Neural progenitor cell (in vitro differentiated cells): Measurements from ENCODE around the gene ANO4. TPM values are rescaled to one million over a fixed set of nuclear protein-coding genes. Genes with fewer than 3 reads are reported as not detected.

ENCODE experiments used
- DNase-seq: peaks from one replicate; pipeline ENCODE4 v3.0.0-alpha.2; 2016; ENCODE audit warnings: low spot score
- H2AFZ ChIP-seq: fragments of 200-600 bp; sonication (generic); replicated peaks from 2 replicates; pipeline ENCODE4 v1.6.1; 2016; ENCODE audit warnings: antibody characterized with exemption
- H3F3A ChIP-seq: fragments of 200-600 bp; sonication (generic); 2 replicates; pipeline ENCODE4 v1.6.1; 2016; ENCODE audit warnings: antibody characterized with exemption, low read depth
- H3K27ac ChIP-seq: fragments of 200-600 bp; sonication (generic); 2 replicates; pipeline ENCODE4 v1.5.1; 2016; ENCODE audit warnings: mild to moderate bottlenecking
- H3K27me3 ChIP-seq: fragments of 200-600 bp; sonication (generic); 2 replicates; pipeline ENCODE4 v1.6.1; 2016; ENCODE audit warnings: mild to moderate bottlenecking, moderate library complexity
- H3K36me3 ChIP-seq: fragments of 200-600 bp; sonication (generic); 2 replicates; pipeline ENCODE4 v1.5.1; 2016
- H3K4me1 ChIP-seq: fragments of 200-600 bp; sonication (generic); 2 replicates; pipeline ENCODE4 v1.6.1; 2016; ENCODE audit warnings: mixed run types
- H3K4me2 ChIP-seq: fragments of 200-600 bp; sonication (generic); 2 replicates; pipeline ENCODE4 v1.6.1; 2016
- H3K4me3 ChIP-seq: fragments of 200-600 bp; sonication (generic); 2 replicates; pipeline ENCODE4 v1.5.1; 2016
- H3K79me2 ChIP-seq: fragments of 200-600 bp; sonication (generic); 2 replicates; pipeline ENCODE4 v1.6.1; 2016; ENCODE audit warnings: low read depth
- H3K9ac ChIP-seq: fragments of 200-600 bp; sonication (generic); 2 replicates; pipeline ENCODE4 v1.6.1; 2016
- H3K9me3 ChIP-seq: fragments of 200-600 bp; sonication (generic); 2 replicates; pipeline ENCODE4 v1.5.1; 2016; ENCODE audit warnings: low read depth
- H4K20me1 ChIP-seq: fragments of 200-600 bp; sonication (generic); 2 replicates; pipeline ENCODE4 v1.6.1; 2016; ENCODE audit warnings: low read depth
- H3K27ac Mint-ChIP-seq: 3 replicates; pipeline ENCODE4 v1.8.0; 2021; ENCODE audit warnings: mixed read lengths
- H3K27me3 Mint-ChIP-seq: 2 replicates; pipeline ENCODE4 v1.8.0; 2022; ENCODE audit warnings: low read depth, mild to moderate bottlenecking, inconsistent platforms, moderate library complexity, mixed read lengths; ENCODE audit not compliant: insufficient read depth
- H3K36me3 Mint-ChIP-seq: 3 replicates; pipeline ENCODE4 v1.8.0; 2021; ENCODE audit warnings: mixed read lengths
- H3K4me1 Mint-ChIP-seq: 3 replicates; pipeline ENCODE4 v1.8.0; 2021; ENCODE audit warnings: mixed read lengths
- H3K4me3 Mint-ChIP-seq: 3 replicates; pipeline ENCODE4 v1.8.0; 2021; ENCODE audit warnings: mild to moderate bottlenecking, moderate library complexity, mixed read lengths
- H3K9me3 Mint-ChIP-seq: 3 replicates; pipeline ENCODE4 v1.8.0; 2020; ENCODE audit warnings: mixed read lengths
- EZH2 ChIP-seq: fragments of 200-600 bp; sonication (generic); IDR thresholded peaks from 2 replicates; pipeline ENCODE4 v1.6.1; 2017; ENCODE audit warnings: antibody characterized with exemption, mild to moderate bottlenecking, moderate library complexity
- EZH2phosphoT487 ChIP-seq: fragments of 200-600 bp; sonication (generic); IDR thresholded peaks from 2 replicates; pipeline ENCODE4 v1.6.1; 2017; ENCODE audit warnings: antibody characterized with exemption
- total RNA-seq: library from RNA; depleted of rRNA; stranded (reverse); fragments of >200 nt; gene quantifications from 2 replicates; pipeline ENCODE4 v1.2.3, GENCODE V29; 2015; ENCODE audit warnings: low replicate concordance
- TF ChIP-seq, protein P1 (sequence below): fragments of 200-600 bp; sonication (generic); IDR thresholded peaks from 2 replicates; pipeline ENCODE4 v1.5.1; 2017; ENCODE audit warnings: antibody characterized with exemption, mild to moderate bottlenecking

The ANO4 gene
- total RNA-seq, 1 donor from 2014 or later, result not detected

DNA sequence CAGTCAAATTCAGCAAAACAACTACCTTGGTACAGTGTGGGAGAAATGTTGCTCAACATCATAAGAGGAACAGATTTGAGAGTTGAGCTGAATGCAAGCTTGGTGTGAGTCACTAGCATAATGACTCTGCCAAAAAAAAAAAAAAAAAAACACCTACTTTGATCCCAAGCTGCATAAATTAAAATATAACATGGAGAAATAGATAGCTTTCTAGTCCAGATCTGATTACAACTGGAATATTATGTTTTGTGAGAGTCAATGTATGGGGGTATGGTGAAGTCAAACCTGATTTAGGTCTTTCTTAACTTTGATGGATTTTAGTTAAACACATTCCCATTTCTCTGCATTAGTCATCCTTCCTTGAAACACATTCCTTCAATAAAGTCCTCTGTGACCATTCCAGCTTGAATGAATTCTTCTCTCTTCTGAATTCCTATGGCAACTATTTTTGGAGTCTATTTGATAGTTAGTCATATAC, 227.4 kb downstream of the ANO4 start:
- no peaks in the 10 kb centered on the region for H3K4me1 ChIP-seq
- H3K4me2 ChIP-seq, result no peak overlapping the region
- H3K79me2 ChIP-seq, result no peaks in the 10 kb centered on the region
- H3K4me3 ChIP-seq, result no peak overlapping the region
- H3K9me3 ChIP-seq, result no peaks in the 10 kb centered on the region
- no peak overlapping the region for H2AFZ ChIP-seq
- H3K4me1 Mint-ChIP-seq, result peaks cover 10% of the 10 kb centered on the region
- H3K9me3 Mint-ChIP-seq, result no peaks in the 10 kb centered on the region
- H3K27ac Mint-ChIP-seq, result no peak overlapping the region
- H3F3A ChIP-seq, result no peaks in the 10 kb centered on the region
- no peaks in the 10 kb centered on the region for H3K27me3 ChIP-seq
- no peak overlapping the region for H3K4me3 Mint-ChIP-seq
- no peaks in the 10 kb centered on the region for H3K27me3 Mint-ChIP-seq
- no peaks in the 10 kb centered on the region for H4K20me1 ChIP-seq
- DNase-seq, result no peak
- no peak overlapping the region for H3K27ac ChIP-seq
- H3K36me3 Mint-ChIP-seq, result no peaks in the 10 kb centered on the region
- no peak overlapping the region for H3K9ac ChIP-seq
- TF ChIP-seq EZH2phosphoT487 (no peak), EZH2 (no peak)
- TF ChIP-seq, protein P1, sequence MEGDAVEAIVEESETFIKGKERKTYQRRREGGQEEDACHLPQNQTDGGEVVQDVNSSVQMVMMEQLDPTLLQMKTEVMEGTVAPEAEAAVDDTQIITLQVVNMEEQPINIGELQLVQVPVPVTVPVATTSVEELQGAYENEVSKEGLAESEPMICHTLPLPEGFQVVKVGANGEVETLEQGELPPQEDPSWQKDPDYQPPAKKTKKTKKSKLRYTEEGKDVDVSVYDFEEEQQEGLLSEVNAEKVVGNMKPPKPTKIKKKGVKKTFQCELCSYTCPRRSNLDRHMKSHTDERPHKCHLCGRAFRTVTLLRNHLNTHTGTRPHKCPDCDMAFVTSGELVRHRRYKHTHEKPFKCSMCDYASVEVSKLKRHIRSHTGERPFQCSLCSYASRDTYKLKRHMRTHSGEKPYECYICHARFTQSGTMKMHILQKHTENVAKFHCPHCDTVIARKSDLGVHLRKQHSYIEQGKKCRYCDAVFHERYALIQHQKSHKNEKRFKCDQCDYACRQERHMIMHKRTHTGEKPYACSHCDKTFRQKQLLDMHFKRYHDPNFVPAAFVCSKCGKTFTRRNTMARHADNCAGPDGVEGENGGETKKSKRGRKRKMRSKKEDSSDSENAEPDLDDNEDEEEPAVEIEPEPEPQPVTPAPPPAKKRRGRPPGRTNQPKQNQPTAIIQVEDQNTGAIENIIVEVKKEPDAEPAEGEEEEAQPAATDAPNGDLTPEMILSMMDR, result no peak
- H3K36me3 ChIP-seq, result no peaks in the 10 kb centered on the region

DNA sequence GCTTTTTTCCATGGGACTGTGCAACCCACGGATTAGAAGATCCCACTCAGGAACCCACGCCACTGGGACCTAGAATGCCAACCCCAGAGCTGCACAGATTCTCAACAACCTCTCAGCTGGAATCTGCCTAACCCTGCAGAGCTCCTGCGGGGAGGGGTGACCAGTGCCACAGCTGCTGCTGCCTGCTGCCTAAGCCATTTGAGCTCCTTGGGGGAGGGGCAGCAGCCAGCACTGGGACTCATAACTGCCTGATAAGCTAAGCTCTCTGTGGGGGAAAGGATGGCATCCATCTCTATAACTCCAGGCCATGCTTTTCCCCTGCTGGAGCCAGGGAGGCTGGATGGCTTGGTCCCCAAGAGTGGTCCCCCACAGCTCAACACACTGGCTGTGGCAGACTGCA, 232.6 kb downstream of the ANO4 start:
- no peaks in the 10 kb centered on the region for H3K79me2 ChIP-seq
- H3K9ac ChIP-seq, result no peak overlapping the region
- no peaks in the 10 kb centered on the region for H3F3A ChIP-seq
- peaks cover 3% of the 10 kb centered on the region for H3K36me3 Mint-ChIP-seq
- H4K20me1 ChIP-seq, result no peaks in the 10 kb centered on the region
- peak; percentile 35 for DNase-seq
- no peak for TF ChIP-seq EZH2phosphoT487
- TF ChIP-seq, protein P1, result no peak
- TF ChIP-seq EZH2, result no peak
- no peaks in the 10 kb centered on the region for H3K4me1 ChIP-seq
- peak overlapping the region; percentile 55 for H2AFZ ChIP-seq
- H3K27me3 Mint-ChIP-seq, result peaks cover 2% of the 10 kb centered on the region
- peaks cover 3% of the 10 kb centered on the region for H3K4me1 Mint-ChIP-seq
- no peak overlapping the region for H3K4me3 Mint-ChIP-seq
- H3K36me3 ChIP-seq, result no peaks in the 10 kb centered on the region
- no peaks in the 10 kb centered on the region for H3K9me3 ChIP-seq
- H3K4me3 ChIP-seq, result no peak overlapping the region
- H3K4me2 ChIP-seq, result peak overlapping the region; percentile 16
- H3K27me3 ChIP-seq, result no peaks in the 10 kb centered on the region
- peaks cover 25% of the 10 kb centered on the region for H3K9me3 Mint-ChIP-seq
- no peak overlapping the region for H3K27ac Mint-ChIP-seq
- no peak overlapping the region for H3K27ac ChIP-seq

DNA sequence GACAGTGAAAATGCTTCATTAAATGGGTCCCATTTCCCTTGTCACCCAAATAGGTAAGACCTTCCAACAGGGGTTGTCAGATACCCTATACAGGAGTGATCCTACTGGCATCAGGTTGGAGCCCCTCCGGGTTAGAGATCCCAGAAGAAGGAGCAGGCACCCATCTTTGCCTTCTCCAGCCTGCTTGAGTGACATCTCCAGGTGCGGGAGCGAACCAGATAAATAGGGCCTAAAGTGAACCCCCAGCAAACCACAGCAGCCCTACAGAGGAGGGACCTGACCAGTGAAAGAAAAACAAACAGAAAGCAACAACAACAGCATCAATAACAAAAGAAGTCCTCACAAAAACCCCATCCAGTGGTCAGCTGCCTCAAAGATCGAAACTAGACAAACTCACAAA, 233.2 kb downstream of the ANO4 start:
- Histone ChIP-seq H3K4me3 (no peak overlapping the region), H3K27ac (no peak overlapping the region), H3K36me3 (no peaks in the 10 kb centered on the region), H3K4me1 (no peaks in the 10 kb centered on the region), H3K27me3 (no peaks in the 10 kb centered on the region), H4K20me1 (no peaks in the 10 kb centered on the region), H3F3A (no peaks in the 10 kb centered on the region), H3K9ac (no peak overlapping the region), H2AFZ (no peak overlapping the region), H3K9me3 (no peaks in the 10 kb centered on the region), H3K4me2 (no peak overlapping the region), H3K79me2 (no peaks in the 10 kb centered on the region)
- no peak for DNase-seq
- H3K4me1 Mint-ChIP-seq, result peaks cover 2% of the 10 kb centered on the region
- H3K4me3 Mint-ChIP-seq, result no peak overlapping the region
- peaks cover 27% of the 10 kb centered on the region for H3K9me3 Mint-ChIP-seq
- H3K36me3 Mint-ChIP-seq, result peaks cover 3% of the 10 kb centered on the region
- H3K27me3 Mint-ChIP-seq, result peaks cover 2% of the 10 kb centered on the region
- TF ChIP-seq, protein P1, result no peak
- H3K27ac Mint-ChIP-seq, result no peak overlapping the region
